Measurements from ENCODE around the gene EFNA3. TPM values are rescaled to one million over a fixed set of nuclear protein-coding genes. Genes with fewer than 3 reads are reported as not detected.
A peak's percentile ranks its signal among the peaks of the same experiment; 100 is the strongest.

The EFNA3 gene
- total and polyA plus RNA-seq, 9 of the 15 experiments (the other 6 are each of a cell fraction or from before 2014, with no cell fraction given), result 0.59 to 7.9 (median 4.7) TPM

GRCh38 chr1:155134880-155135414 is 56.3 kb downstream of the EFNA3 start (continued):
- TF ChIP-seq CHD7 (IDR thresholded peaks at IDR 0.05; ENCODE audit: low read depth, low read length), result no peak
- peak; percentile 55; the same call in 1 of the 2 replicates for TF ChIP-seq ATF3 (IDR thresholded peaks at IDR 0.05)
- TF ChIP-seq ATF3 (CRISPR knock-in tag; conservative IDR thresholded peaks at IDR 0.05), result 0 out of 2 replicates have a peak, but pooled peaks have one; percentile 35
- TF ChIP-seq SMAD3 (CRISPR knock-in tag; conservative IDR thresholded peaks at IDR 0.05), result no peak
- TF ChIP-seq HNRNPUL1 (IDR thresholded peaks at IDR 0.05; ENCODE audit: low read length), result no peak
- TF ChIP-seq ZNF778 (CRISPR knock-in tag; IDR thresholded peaks at IDR 0.05), result no peak
- TF ChIP-seq CEBPB (tag; IDR thresholded peaks at IDR 0.05), result no peak
- TF ChIP-seq TCF3 (CRISPR knock-in tag; IDR thresholded peaks at IDR 0.05), result peak; percentile 50; the same call in 1 of the 2 replicates
- peak; percentile 41 to 73 for TF ChIP-seq E2F6 (IDR thresholded peaks at IDR 0.05; ENCODE audit: borderline replicate concordance in 1 of 2, extremely low read depth in 1 of 2, insufficient read depth in 1 of 2, insufficient read length in 1 of 2, low read depth in 1 of 2, low read length in 1 of 2, poor library complexity in 1 of 2, severe bottlenecking in 1 of 2)
- TF ChIP-seq, protein P1, sequence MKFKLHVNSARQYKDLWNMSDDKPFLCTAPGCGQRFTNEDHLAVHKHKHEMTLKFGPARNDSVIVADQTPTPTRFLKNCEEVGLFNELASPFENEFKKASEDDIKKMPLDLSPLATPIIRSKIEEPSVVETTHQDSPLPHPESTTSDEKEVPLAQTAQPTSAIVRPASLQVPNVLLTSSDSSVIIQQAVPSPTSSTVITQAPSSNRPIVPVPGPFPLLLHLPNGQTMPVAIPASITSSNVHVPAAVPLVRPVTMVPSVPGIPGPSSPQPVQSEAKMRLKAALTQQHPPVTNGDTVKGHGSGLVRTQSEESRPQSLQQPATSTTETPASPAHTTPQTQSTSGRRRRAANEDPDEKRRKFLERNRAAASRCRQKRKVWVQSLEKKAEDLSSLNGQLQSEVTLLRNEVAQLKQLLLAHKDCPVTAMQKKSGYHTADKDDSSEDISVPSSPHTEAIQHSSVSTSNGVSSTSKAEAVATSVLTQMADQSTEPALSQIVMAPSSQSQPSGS (CRISPR knock-in tag; IDR thresholded peaks at IDR 0.05), result no peak
